Sigmoid colon (tissue), 7 donors: Measurements from ENCODE around the gene GPR183. TPM values are rescaled to one million over a fixed set of nuclear protein-coding genes. Genes with fewer than 3 reads are reported as not detected.

Experiments used
- DNase-seq: peaks from one replicate; pipeline ENCODE4 v3.0.0-alpha.2; 2019
- H3K27ac ChIP-seq, 4 donors: fragments of 200-600 bp; sonication (generic); one replicate each; pipeline ENCODE4 v1.5.1; 2016 to 2019; ENCODE audit warnings: mild to moderate bottlenecking in 1 of 4
- H3K27me3 ChIP-seq, 3 donors: fragments of 200-600 bp; sonication (generic); one replicate each; pipeline ENCODE4 v1.5.1; 2019; ENCODE audit warnings: mild to moderate bottlenecking in 1 of 3
- H3K36me3 ChIP-seq, 4 donors: fragments of 200-600 bp; sonication (generic); one replicate each; pipeline ENCODE4 v1.5.1; 2016 to 2019
- H3K4me1 ChIP-seq, 4 donors: fragments of 200-600 bp; sonication (generic); one replicate each; pipeline ENCODE4 v1.5.1; 2017 to 2019
- H3K4me3 ChIP-seq, 4 donors: fragments of 200-600 bp; sonication (generic); one replicate each; pipeline ENCODE4 v1.5.1; 2017 to 2019; ENCODE audit warnings: mild to moderate bottlenecking in 2 of 4, moderate library complexity in 1 of 4
- H3K9me3 ChIP-seq, 4 donors: fragments of 200-600 bp in 3 of 4; sonication (generic) in 3 of 4; one replicate each; pipeline versions ENCODE4 v1.5.1 to v1.6.1; 2013 to 2019
- EP300 ChIP-seq, 4 donors: sonication (generic); formaldehyde crosslinking; IDR thresholded peaks; one replicate each; pipeline ENCODE4 v1.6.1; 2017; ENCODE audit warnings: antibody characterized with exemption in 4 of 4
- POLR2A ChIP-seq, 2 donors: fragments of 450-650 bp; IDR thresholded peaks; one replicate each; pipeline ENCODE4 v1.6.1; 2016; ENCODE audit warnings: antibody characterized with exemption in 2 of 2, mild to moderate bottlenecking in 2 of 2, moderate library complexity in 2 of 2
- POLR2AphosphoS5 ChIP-seq, 4 donors: sonication (generic); formaldehyde crosslinking; IDR thresholded peaks; one replicate each; pipeline ENCODE4 v1.6.1; 2017; ENCODE audit warnings: antibody characterized with exemption in 4 of 4
- WGBS, 2 donors: extraction: QIAGEN DNeasy Blood & Tissue Kit; methylation state at CpG; one replicate each; pipeline ENCODE4 v1.1.7; 2013; 5-methylcytosine and 5-hydroxymethylcytosine counted together
- intact Hi-C: fragments of 100-400 bp; cut with DNase I; formaldehyde crosslinking; loops from one replicate; pipeline ENCODE4 v1.15.1; 2023
- polyA plus RNA-seq, 3 donors: library from polyadenylated mRNA; stranded (reverse); fragments of 200-250 nt; gene quantifications; one replicate each; pipeline ENCODE4 v1.2.3, GENCODE V29; 2013
- small RNA-seq, 3 donors: library from RNA; depleted of rRNA; stranded (forward); fragments of <200 nt; gene quantifications; one replicate each; pipeline ENCODE3, GENCODE V24; 2016
- total RNA-seq, 4 donors: library from RNA; depleted of rRNA; stranded (reverse); fragments of >200 nt; gene quantifications; one replicate each; pipeline ENCODE4 v1.1.0, GENCODE V29; 2016
- TF ChIP-seq, protein P1 (sequence below), 4 experiments: fragments of 450-650 bp in 3 of 4; fragments of 200-600 bp in 1 of 4; IDR thresholded peaks; one replicate each; pipeline ENCODE4 v1.5.1; 2016 to 2019; ENCODE audit warnings: antibody characterized with exemption in 4 of 4, mild to moderate bottlenecking in 3 of 4, moderate library complexity in 2 of 4
- donor health status: healthy with polysubstance abuse.
- donor health status: Bipolar disorder and iron deficiency.
- donor health status: healthy.

The GPR183 gene
- total and polyA plus RNA-seq, 7 donors, result 4.8 to 36.4 (median 30.9) TPM

DNA sequence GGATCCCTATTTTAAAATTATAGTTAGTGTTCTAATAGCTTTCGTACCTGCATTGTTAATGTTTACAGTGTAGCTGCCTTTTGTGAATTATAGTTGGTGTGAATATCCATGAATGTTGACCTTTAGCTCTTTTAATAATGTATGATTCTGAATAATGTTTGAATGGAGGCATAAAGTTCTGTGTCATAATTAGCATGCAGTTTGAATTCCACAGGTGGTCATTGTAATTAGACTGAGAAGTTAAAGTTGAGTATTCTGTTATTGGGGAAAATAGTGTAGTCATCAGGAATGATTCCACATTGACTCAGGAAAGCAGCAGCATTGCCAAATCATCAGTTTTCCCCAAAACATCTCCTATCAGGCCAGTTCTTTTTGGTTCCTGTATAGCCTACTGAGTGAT, 61.1 kb downstream of the GPR183 start:
- WGBS, 2 donors, result 97 to 98% methylated on average over 1 of the region's 1 CpG
- H3K27me3 ChIP-seq, result no peaks in the 10 kb centered on the region
- H3K4me3 ChIP-seq, result no peak overlapping the region
- intact Hi-C loops, result no loop called here
- no peak for TF ChIP-seq POLR2A (IDR thresholded peaks at IDR 0.05)
- TF ChIP-seq, protein P1, sequence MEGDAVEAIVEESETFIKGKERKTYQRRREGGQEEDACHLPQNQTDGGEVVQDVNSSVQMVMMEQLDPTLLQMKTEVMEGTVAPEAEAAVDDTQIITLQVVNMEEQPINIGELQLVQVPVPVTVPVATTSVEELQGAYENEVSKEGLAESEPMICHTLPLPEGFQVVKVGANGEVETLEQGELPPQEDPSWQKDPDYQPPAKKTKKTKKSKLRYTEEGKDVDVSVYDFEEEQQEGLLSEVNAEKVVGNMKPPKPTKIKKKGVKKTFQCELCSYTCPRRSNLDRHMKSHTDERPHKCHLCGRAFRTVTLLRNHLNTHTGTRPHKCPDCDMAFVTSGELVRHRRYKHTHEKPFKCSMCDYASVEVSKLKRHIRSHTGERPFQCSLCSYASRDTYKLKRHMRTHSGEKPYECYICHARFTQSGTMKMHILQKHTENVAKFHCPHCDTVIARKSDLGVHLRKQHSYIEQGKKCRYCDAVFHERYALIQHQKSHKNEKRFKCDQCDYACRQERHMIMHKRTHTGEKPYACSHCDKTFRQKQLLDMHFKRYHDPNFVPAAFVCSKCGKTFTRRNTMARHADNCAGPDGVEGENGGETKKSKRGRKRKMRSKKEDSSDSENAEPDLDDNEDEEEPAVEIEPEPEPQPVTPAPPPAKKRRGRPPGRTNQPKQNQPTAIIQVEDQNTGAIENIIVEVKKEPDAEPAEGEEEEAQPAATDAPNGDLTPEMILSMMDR (IDR thresholded peaks at IDR 0.05), result no peak
- TF ChIP-seq EP300 (IDR thresholded peaks at IDR 0.05), result no peak
- TF ChIP-seq POLR2AphosphoS5 (IDR thresholded peaks at IDR 0.05), result no peak
- H3K9me3 ChIP-seq, result no peaks in the 10 kb centered on the region
- no peaks in the 10 kb centered on the region for H3K4me1 ChIP-seq
- H3K36me3 ChIP-seq, result peaks cover 0 to 18% (median 0%) of the 10 kb centered on the region in 4 donors
- DNase-seq, result no peak
- H3K27ac ChIP-seq, result no peak overlapping the region

Small RNA genes lying within 50 kb of the gene (small RNA-seq; reads per million reads assigned to genes)
- gene MIR623, result 0 reads per million in 3 donors

Other genes with a start within 250 kb of the GPR183 start
- gene UBAC2, start 106.5 kb downstream of the GPR183 start, total RNA-seq, result 10 to 100 TPM; 47.4 to 54.6 (median 49.2) TPM
- 10 to 100 TPM; 31.8 to 73.9 (median 43.0) TPM for gene UBAC2, start 106.5 kb downstream of the GPR183 start, polyA plus RNA-seq
- gene GPR18, start 49.0 kb downstream of the GPR183 start, total RNA-seq, result under 1 TPM in 1 of 4 donors, not detected in 3; 0.83 TPM
- 1 to 10 TPM in 1 of 3 donors, not detected in 2; 7.5 TPM for gene GPR18, start 49.0 kb downstream of the GPR183 start, polyA plus RNA-seq
- gene TM9SF2, start 194.1 kb upstream of the GPR183 start, total RNA-seq, result 10 to 100 TPM; 60.9 to 75.3 (median 64.5) TPM
- 100 to 1,000 TPM in 1 of 3 donors, 10 to 100 TPM in 2; 21.6 to 110 (median 42.1) TPM for gene TM9SF2, start 194.1 kb upstream of the GPR183 start, polyA plus RNA-seq